ENCODE results near the gene JMJD8.

Gene JMJD8

DNA sequence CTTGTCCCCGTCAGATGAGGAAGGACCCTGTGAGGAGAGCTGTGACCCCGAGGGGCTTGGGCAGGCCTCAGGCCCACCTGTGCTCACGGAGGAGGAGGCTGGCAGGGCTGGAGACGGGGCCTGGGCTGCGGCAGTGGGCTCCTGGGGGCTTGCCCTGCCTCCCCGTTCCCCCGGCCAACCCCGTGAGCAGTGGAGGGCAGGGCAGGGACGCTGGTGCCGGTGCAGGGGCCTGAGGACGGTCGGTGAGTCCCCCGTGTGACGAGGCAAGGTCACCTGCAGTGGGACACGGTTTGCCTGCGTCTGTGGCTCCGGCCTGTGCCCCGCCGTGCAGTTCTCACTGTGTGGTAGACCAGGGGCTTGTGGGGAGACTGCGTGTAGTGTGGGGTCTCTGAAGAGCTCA is 24.5 kb downstream of the JMJD8 start:
- no peak overlapping the region for H3K23ac ChIP-seq (ENCODE audit: low read length)
- H3K4me1 ChIP-seq (ENCODE audit: control insufficient read depth, low read depth, low read length): no peaks in the 10 kb centered on the region
- no peaks in the 10 kb centered on the region for H3K36me3 ChIP-seq (ENCODE audit: control insufficient read depth, insufficient read depth, low read length)
- no peaks in the 10 kb centered on the region for H3K79me1 ChIP-seq (ENCODE audit: low read length)
- H4K8ac ChIP-seq (ENCODE audit: low read depth, low read length): no peak overlapping the region
- no peak overlapping the region for H3K27ac ChIP-seq (ENCODE audit: low read depth, low read length)
- H2BK15ac ChIP-seq (replicated peaks; ENCODE audit: low read depth): no peak overlapping the region
- no peaks in the 10 kb centered on the region for H3K79me2 ChIP-seq (ENCODE audit: control insufficient read depth, insufficient read depth, low read length)
- H2BK5ac ChIP-seq (ENCODE audit: low read length): no peak overlapping the region
- H2AK5ac ChIP-seq (ENCODE audit: low read length): no peak overlapping the region
- no peak overlapping the region for H3K56ac ChIP-seq (ENCODE audit: low read length)
- no peak overlapping the region for H3K4me2 ChIP-seq (ENCODE audit: low read length)
- H3K27me3 ChIP-seq (ENCODE audit: insufficient read depth, low read length, poor library complexity): no peaks in the 10 kb centered on the region
- H3K18ac ChIP-seq (ENCODE audit: low read length): no peak overlapping the region
- no peak overlapping the region for H3K4me3 ChIP-seq (ENCODE audit: low read length)
- no peak overlapping the region for H4K5ac ChIP-seq (ENCODE audit: low read length)
- H3K9ac ChIP-seq (ENCODE audit: low read length): no peak overlapping the region
- no peak overlapping the region for H2BK120ac ChIP-seq (ENCODE audit: low read depth, low read length)
- H3K4ac ChIP-seq (ENCODE audit: low read depth, low read length): no peak overlapping the region
- no peak for DNase-seq
- WGBS (ENCODE audit: extremely low coverage, insufficient coverage, low lambda C conversion rate): no CpG with 5 or more reads among the region's 20 CpGs

DNA sequence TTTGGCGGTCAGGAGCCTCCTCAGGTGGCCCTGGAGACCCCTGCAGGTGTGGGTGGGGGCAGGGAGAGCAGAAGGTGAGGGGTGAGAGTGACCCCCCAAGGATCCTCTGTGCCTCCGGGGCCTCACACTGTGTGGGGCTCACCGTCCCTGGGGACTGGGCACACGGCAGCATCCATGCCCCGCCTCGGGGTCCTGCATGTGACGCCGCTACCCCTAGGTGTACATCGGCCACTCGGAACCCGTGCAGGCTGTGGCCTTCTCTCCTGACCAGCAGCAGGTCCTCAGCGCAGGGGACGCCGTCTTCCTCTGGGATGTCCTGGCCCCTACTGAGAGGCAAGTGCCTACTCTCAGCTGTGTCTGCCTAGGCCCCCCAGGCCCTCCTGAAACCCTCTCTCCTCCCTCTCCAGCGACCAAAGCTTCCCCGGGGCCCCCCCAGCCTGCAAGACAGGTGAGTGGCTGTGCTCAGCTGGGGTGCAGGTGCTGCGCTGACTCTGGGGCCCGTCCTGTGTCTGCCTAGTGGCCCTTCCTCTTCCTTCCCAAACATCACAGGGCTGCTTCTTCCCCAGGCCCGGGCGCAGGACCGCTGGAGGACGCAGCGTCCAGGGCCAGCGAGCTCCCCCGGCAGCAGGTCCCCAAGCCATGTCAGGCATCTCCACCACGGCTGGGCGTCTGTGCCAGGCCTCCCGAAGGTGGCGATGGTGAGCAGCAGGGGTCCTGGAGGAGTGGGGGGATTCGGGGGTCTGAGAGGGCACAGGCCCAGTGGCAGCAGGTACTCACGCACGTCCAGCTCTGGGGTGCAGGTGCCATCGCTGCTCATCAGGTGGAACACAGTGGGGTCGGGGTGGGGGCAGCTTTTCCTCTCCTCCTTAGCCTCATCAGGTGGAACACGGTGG is 25.2 kb downstream of the JMJD8 start:
- no CpG with 5 or more reads among the region's 35 CpGs for WGBS (ENCODE audit: extremely low coverage, insufficient coverage, low lambda C conversion rate)
- Histone ChIP-seq H4K8ac (ENCODE audit: low read depth, low read length) (no peak overlapping the region), H2AK5ac (ENCODE audit: low read length) (no peak overlapping the region), H3K23ac (ENCODE audit: low read length) (no peak overlapping the region), H3K4me3 (ENCODE audit: low read length) (no peak overlapping the region), H3K4me1 (ENCODE audit: control insufficient read depth, low read depth, low read length) (no peaks in the 10 kb centered on the region), H3K27ac (ENCODE audit: low read depth, low read length) (no peak overlapping the region), H3K27me3 (ENCODE audit: insufficient read depth, low read length, poor library complexity) (no peaks in the 10 kb centered on the region), H4K5ac (ENCODE audit: low read length) (no peak overlapping the region), H2BK5ac (ENCODE audit: low read length) (no peak overlapping the region), H3K56ac (ENCODE audit: low read length) (no peak overlapping the region), H3K9ac (ENCODE audit: low read length) (no peak overlapping the region), H3K79me1 (ENCODE audit: low read length) (no peaks in the 10 kb centered on the region), H3K18ac (ENCODE audit: low read length) (no peak overlapping the region), H3K79me2 (ENCODE audit: control insufficient read depth, insufficient read depth, low read length) (no peaks in the 10 kb centered on the region), H3K36me3 (ENCODE audit: control insufficient read depth, insufficient read depth, low read length) (no peaks in the 10 kb centered on the region), H2BK120ac (ENCODE audit: low read depth, low read length) (no peak overlapping the region), H2BK15ac (replicated peaks; ENCODE audit: low read depth) (no peak overlapping the region), H3K4ac (ENCODE audit: low read depth, low read length) (no peak overlapping the region), H3K4me2 (ENCODE audit: low read length) (no peak overlapping the region)
- DNase-seq: no peak

- H3K79me2 ChIP-seq (ENCODE audit: control insufficient read depth, insufficient read depth, low read length): no peaks in the 10 kb centered on the region
- H2AK5ac ChIP-seq (ENCODE audit: low read length): no peak overlapping the region
- no peak overlapping the region for H4K5ac ChIP-seq (ENCODE audit: low read length)
- H3K23ac ChIP-seq (ENCODE audit: low read length): no peak overlapping the region
- no peak overlapping the region for H2BK15ac ChIP-seq (replicated peaks; ENCODE audit: low read depth)
- H3K79me1 ChIP-seq (ENCODE audit: low read length): no peaks in the 10 kb centered on the region
- WGBS (ENCODE audit: extremely low coverage, insufficient coverage, low lambda C conversion rate): no CpG with 5 or more reads among the region's 22 CpGs
- no peak overlapping the region for H3K56ac ChIP-seq (ENCODE audit: low read length)
- DNase-seq: no peak
- H4K8ac ChIP-seq (ENCODE audit: low read depth, low read length): no peak overlapping the region
- no peak overlapping the region for H3K9ac ChIP-seq (ENCODE audit: low read length)
- H3K4me2 ChIP-seq (ENCODE audit: low read length): no peak overlapping the region
- H3K27ac ChIP-seq (ENCODE audit: low read depth, low read length): no peak overlapping the region
- no peak overlapping the region for H3K18ac ChIP-seq (ENCODE audit: low read length)
- H2BK5ac ChIP-seq (ENCODE audit: low read length): no peak overlapping the region
- H3K36me3 ChIP-seq (ENCODE audit: control insufficient read depth, insufficient read depth, low read length): no peaks in the 10 kb centered on the region
- H3K4me3 ChIP-seq (ENCODE audit: low read length): no peak overlapping the region
- H3K4ac ChIP-seq (ENCODE audit: low read depth, low read length): no peak overlapping the region
- no peak overlapping the region for H2BK120ac ChIP-seq (ENCODE audit: low read depth, low read length)
- H3K4me1 ChIP-seq (ENCODE audit: control insufficient read depth, low read depth, low read length): no peaks in the 10 kb centered on the region
- no peaks in the 10 kb centered on the region for H3K27me3 ChIP-seq (ENCODE audit: insufficient read depth, low read length, poor library complexity)
These were observed 26.6 kb downstream of the JMJD8 start for GRCh38 chr16:657487-657886.

- no peak overlapping the region for H3K9ac ChIP-seq (ENCODE audit: low read length)
- no peak overlapping the region for H2BK15ac ChIP-seq (replicated peaks; ENCODE audit: low read depth)
- no peak overlapping the region for H3K18ac ChIP-seq (ENCODE audit: low read length)
- H3K79me2 ChIP-seq (ENCODE audit: control insufficient read depth, insufficient read depth, low read length): no peaks in the 10 kb centered on the region
- no peak overlapping the region for H3K4me2 ChIP-seq (ENCODE audit: low read length)
- no peaks in the 10 kb centered on the region for H3K27me3 ChIP-seq (ENCODE audit: insufficient read depth, low read length, poor library complexity)
- no peak overlapping the region for H2BK120ac ChIP-seq (ENCODE audit: low read depth, low read length)
- no peaks in the 10 kb centered on the region for H3K36me3 ChIP-seq (ENCODE audit: control insufficient read depth, insufficient read depth, low read length)
- no peak overlapping the region for H3K23ac ChIP-seq (ENCODE audit: low read length)
- no peak overlapping the region for H3K56ac ChIP-seq (ENCODE audit: low read length)
- no peaks in the 10 kb centered on the region for H3K4me1 ChIP-seq (ENCODE audit: control insufficient read depth, low read depth, low read length)
- H2BK5ac ChIP-seq (ENCODE audit: low read length): no peak overlapping the region
- no peaks in the 10 kb centered on the region for H3K79me1 ChIP-seq (ENCODE audit: low read length)
- no peak overlapping the region for H3K27ac ChIP-seq (ENCODE audit: low read depth, low read length)
- H2AK5ac ChIP-seq (ENCODE audit: low read length): no peak overlapping the region
- no peak overlapping the region for H4K8ac ChIP-seq (ENCODE audit: low read depth, low read length)
- H3K4ac ChIP-seq (ENCODE audit: low read depth, low read length): no peak overlapping the region
- no peak for DNase-seq
- H4K5ac ChIP-seq (ENCODE audit: low read length): no peak overlapping the region
- WGBS (ENCODE audit: extremely low coverage, insufficient coverage, low lambda C conversion rate): no CpG with 5 or more reads among the region's 12 CpGs
- H3K4me3 ChIP-seq (ENCODE audit: low read length): no peak overlapping the region
These were observed 30.1 kb downstream of the JMJD8 start for GRCh38 chr16:654034-654433.

DNA sequence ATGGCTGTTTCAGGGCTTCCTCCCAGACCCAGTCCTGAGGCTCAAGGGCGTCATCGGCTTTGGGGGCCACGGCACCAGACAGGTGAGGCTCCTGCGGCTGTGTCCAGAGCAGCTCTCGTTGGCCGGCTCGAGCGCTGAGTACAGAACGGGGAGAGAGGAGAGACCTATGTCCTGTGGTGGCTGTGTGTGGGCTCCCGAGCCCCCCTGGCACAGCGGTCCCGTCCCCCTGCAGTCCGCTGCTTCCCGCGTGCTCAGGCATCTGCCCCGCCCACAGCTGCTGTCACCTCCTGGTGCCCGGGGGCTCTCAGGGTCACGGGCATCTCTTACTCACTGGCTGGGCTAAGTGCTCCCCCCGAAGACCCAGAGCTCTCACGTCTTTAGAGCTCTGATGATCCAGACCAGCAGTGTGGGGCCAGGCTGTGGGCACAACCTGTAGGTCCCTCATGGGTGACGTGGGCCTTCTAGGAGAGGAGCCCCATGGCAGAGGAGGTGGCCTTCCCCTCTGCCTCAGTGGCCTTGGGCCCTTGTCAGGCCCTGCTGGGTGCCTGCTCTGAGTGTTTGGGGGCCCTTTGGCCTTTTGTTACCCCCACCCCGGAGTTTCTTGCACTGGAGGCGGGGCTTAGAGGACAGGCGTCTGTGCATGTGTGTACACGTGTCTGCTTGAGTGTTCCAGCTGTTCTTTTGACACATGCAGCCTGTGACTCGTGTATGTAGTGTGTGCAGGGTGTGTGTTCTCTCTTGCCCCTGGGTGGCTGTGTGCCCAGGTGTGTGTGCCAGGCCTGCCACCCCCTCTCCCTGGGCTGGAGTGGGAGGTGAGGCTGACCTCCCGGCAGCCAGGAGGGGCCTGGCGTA is 31.5 kb downstream of the JMJD8 start:
- no peaks in the 10 kb centered on the region for H3K4me1 ChIP-seq (ENCODE audit: control insufficient read depth, low read depth, low read length)
- H3K27ac ChIP-seq (ENCODE audit: low read depth, low read length): no peak overlapping the region
- H2BK5ac ChIP-seq (ENCODE audit: low read length): no peak overlapping the region
- no peak overlapping the region for H2BK15ac ChIP-seq (replicated peaks; ENCODE audit: low read depth)
- H2BK120ac ChIP-seq (ENCODE audit: low read depth, low read length): no peak overlapping the region
- no peaks in the 10 kb centered on the region for H3K36me3 ChIP-seq (ENCODE audit: control insufficient read depth, insufficient read depth, low read length)
- no peak overlapping the region for H3K4me2 ChIP-seq (ENCODE audit: low read length)
- H3K9ac ChIP-seq (ENCODE audit: low read length): no peak overlapping the region
- no peaks in the 10 kb centered on the region for H3K27me3 ChIP-seq (ENCODE audit: insufficient read depth, low read length, poor library complexity)
- H3K18ac ChIP-seq (ENCODE audit: low read length): no peak overlapping the region
- H4K8ac ChIP-seq (ENCODE audit: low read depth, low read length): no peak overlapping the region
- no peak for DNase-seq
- no peak overlapping the region for H3K56ac ChIP-seq (ENCODE audit: low read length)
- H3K79me2 ChIP-seq (ENCODE audit: control insufficient read depth, insufficient read depth, low read length): no peaks in the 10 kb centered on the region
- H2AK5ac ChIP-seq (ENCODE audit: low read length): no peak overlapping the region
- H4K5ac ChIP-seq (ENCODE audit: low read length): no peak overlapping the region
- H3K79me1 ChIP-seq (ENCODE audit: low read length): no peaks in the 10 kb centered on the region
- no peak overlapping the region for H3K23ac ChIP-seq (ENCODE audit: low read length)
- no CpG with 5 or more reads among the region's 28 CpGs for WGBS (ENCODE audit: extremely low coverage, insufficient coverage, low lambda C conversion rate)
- no peak overlapping the region for H3K4me3 ChIP-seq (ENCODE audit: low read length)
- H3K4ac ChIP-seq (ENCODE audit: low read depth, low read length): no peak overlapping the region

Measured in mesendoderm (in vitro differentiated cells).